Vagina (tissue), 2 donors: ENCODE results near the gene MRPS15.

ENCODE experiments used
- POLR2A ChIP-seq, 2 donors: fragments of 450-650 bp; IDR thresholded peaks; one replicate each; pipeline ENCODE4 v1.6.1; 2017; ENCODE audit warnings: antibody characterized with exemption in 2 of 2, mild to moderate bottlenecking in 2 of 2, moderate library complexity in 2 of 2
- TF ChIP-seq, protein P1 (sequence below), 3 experiments: fragments of 450-650 bp in 2 of 3; fragments of 200-600 bp in 1 of 3; sonication (generic) in 1 of 3; IDR thresholded peaks; one replicate each; pipeline ENCODE4 v1.5.1; 2017 to 2019; ENCODE audit warnings: antibody characterized with exemption in 3 of 3, mild to moderate bottlenecking in 2 of 3, moderate library complexity in 2 of 3

DNA sequence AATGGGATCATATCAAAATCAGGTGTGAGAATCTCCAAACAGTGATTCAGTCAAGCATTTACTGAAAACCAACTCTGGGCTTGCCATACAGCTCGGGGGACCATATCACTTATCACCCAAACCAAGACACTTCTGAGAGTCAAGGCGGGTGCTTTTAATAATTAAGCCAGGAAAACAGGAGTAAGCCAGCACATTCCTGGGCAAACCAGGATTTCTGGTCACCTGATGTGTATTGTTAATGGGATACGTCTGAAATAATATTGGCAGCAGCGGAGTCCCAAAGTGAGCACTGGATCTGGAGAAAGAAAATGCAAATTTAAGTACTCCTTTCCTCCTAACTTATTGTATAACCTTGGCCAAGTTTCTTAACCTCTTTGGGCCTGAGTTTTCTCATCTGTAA, 31.6 kb downstream of the MRPS15 start:
- TF ChIP-seq, protein P1, sequence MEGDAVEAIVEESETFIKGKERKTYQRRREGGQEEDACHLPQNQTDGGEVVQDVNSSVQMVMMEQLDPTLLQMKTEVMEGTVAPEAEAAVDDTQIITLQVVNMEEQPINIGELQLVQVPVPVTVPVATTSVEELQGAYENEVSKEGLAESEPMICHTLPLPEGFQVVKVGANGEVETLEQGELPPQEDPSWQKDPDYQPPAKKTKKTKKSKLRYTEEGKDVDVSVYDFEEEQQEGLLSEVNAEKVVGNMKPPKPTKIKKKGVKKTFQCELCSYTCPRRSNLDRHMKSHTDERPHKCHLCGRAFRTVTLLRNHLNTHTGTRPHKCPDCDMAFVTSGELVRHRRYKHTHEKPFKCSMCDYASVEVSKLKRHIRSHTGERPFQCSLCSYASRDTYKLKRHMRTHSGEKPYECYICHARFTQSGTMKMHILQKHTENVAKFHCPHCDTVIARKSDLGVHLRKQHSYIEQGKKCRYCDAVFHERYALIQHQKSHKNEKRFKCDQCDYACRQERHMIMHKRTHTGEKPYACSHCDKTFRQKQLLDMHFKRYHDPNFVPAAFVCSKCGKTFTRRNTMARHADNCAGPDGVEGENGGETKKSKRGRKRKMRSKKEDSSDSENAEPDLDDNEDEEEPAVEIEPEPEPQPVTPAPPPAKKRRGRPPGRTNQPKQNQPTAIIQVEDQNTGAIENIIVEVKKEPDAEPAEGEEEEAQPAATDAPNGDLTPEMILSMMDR (IDR thresholded peaks at IDR 0.05) = no peak
- no peak for TF ChIP-seq POLR2A (IDR thresholded peaks at IDR 0.05)
